Subcutaneous adipose tissue (tissue), 4 donors: Measurements from ENCODE around the gene PTEN. TPM values are rescaled to one million over a fixed set of nuclear protein-coding genes. Genes with fewer than 3 reads are reported as not detected.

Experiments used
- CTCF ChIP-seq: fragments of 450-650 bp; IDR thresholded peaks from one replicate; pipeline ENCODE4 v1.5.1; 2016; ENCODE audit warnings: low read depth, mild to moderate bottlenecking, control low read depth, antibody characterized with exemption, moderate library complexity
- total RNA-seq, 4 donors: library from RNA; depleted of rRNA; stranded (reverse); fragments of >200 nt; gene quantifications; one replicate each; pipeline ENCODE4 v1.1.0, GENCODE V29; 2016

Gene PTEN
- total RNA-seq, 4 donors from 2014 or later = 185 to 932 (median 239) TPM

GRCh38 chr10:87916515-87916914 lies 53.1 kb downstream of the PTEN start:
- no peak for TF ChIP-seq CTCF

- TF ChIP-seq CTCF = no peak
Observed at GRCh38 chr10:87918254-87918859, 54.9 kb downstream of the PTEN start.

GRCh38 chr10:87920538-87920937 lies 57.1 kb downstream of the PTEN start:
- no peak for TF ChIP-seq CTCF

GRCh38 chr10:87921931-87922688 lies 58.7 kb downstream of the PTEN start:
- no peak for TF ChIP-seq CTCF

- TF ChIP-seq CTCF = no peak
Observed at GRCh38 chr10:87923233-87923632, 59.8 kb downstream of the PTEN start.

GRCh38 chr10:87925570-87925969 lies 62.1 kb downstream of the PTEN start:
- no peak for TF ChIP-seq CTCF

GRCh38 chr10:87927091-87927490 lies 63.7 kb downstream of the PTEN start:
- TF ChIP-seq CTCF = no peak
